Esophagus squamous epithelium (tissue), 5 donors: ENCODE measurements around the gene ERVK3-1. TPM values are rescaled to one million over a fixed set of nuclear protein-coding genes. Genes with fewer than 3 reads are reported as not detected.

Experiments used
- DNase-seq: peaks from one replicate; lab custom pipeline; 2025; lab: John Stamatoyannopoulos, UW
- H3K27ac ChIP-seq, 4 donors: fragments of 200-600 bp; sonication (generic); one replicate each; pipeline ENCODE4 v1.5.1; 2016 to 2019; ENCODE audit warnings: mild to moderate bottlenecking in 1 of 4
- H3K27me3 ChIP-seq, 4 donors: fragments of 200-600 bp; sonication (generic); 1 replicate in 3 of 4; 2 replicates in 1 of 4; pipeline versions ENCODE4 v1.5.1 to v1.6.0; 2017 to 2021; ENCODE audit warnings: antibody characterized with exemption in 1 of 4
- H3K36me3 ChIP-seq, 3 donors: fragments of 200-600 bp; sonication (generic); one replicate each; pipeline ENCODE4 v1.5.1; 2016 to 2019
- H3K4me1 ChIP-seq, 3 donors: fragments of 200-600 bp; sonication (generic); one replicate each; pipeline ENCODE4 v1.5.1; 2017 to 2019
- H3K4me3 ChIP-seq, 4 donors: fragments of 200-600 bp; sonication (generic); 1 replicate in 3 of 4; 2 replicates in 1 of 4; pipeline ENCODE4 v1.5.1; 2016 to 2019; ENCODE audit warnings: mild to moderate bottlenecking in 2 of 4, moderate library complexity in 1 of 4
- H3K9me3 ChIP-seq, 3 donors: fragments of 200-600 bp; sonication (generic); one replicate each; pipeline ENCODE4 v1.5.1; 2016 to 2019
- CTCF ChIP-seq, 6 experiments: fragments of 450-650 bp in 4 of 6; fragments of 200-600 bp in 2 of 6; sonication (generic) in 2 of 6; IDR thresholded peaks; one replicate each; pipeline ENCODE4 v1.5.1; 2016 to 2019; ENCODE audit warnings: antibody characterized with exemption in 6 of 6, mild to moderate bottlenecking in 4 of 6, moderate library complexity in 4 of 6
- POLR2A ChIP-seq, 4 donors: fragments of 450-650 bp; IDR thresholded peaks; one replicate each; pipeline ENCODE4 v1.6.1; 2017; ENCODE audit warnings: antibody characterized with exemption in 4 of 4, mild to moderate bottlenecking in 4 of 4, moderate library complexity in 3 of 4
- WGBS, 2 donors: methylation state at CpG; one replicate each; pipeline ENCODE4 v1.1.5; 2018; 5-methylcytosine and 5-hydroxymethylcytosine counted together
- intact Hi-C: fragments of 100-400 bp; cut with DNase I; formaldehyde crosslinking; loops from one replicate; pipeline ENCODE4 v1.15.0; 2022
- total RNA-seq, 4 donors: library from RNA; depleted of rRNA; stranded (reverse); fragments of >200 nt; gene quantifications; one replicate each; pipeline ENCODE4 v1.1.0, GENCODE V29; 2016
- donor health status: DM: yes; HTN: yes; CAD: no.

The ERVK3-1 gene
- total RNA-seq, 4 donors from 2014 or later = 24.7 to 42.0 (median 38.0) TPM

GRCh38 chr19:58325311-58326022, 20.3 kb downstream of the ERVK3-1 start:
- peak overlapping the region in 3 of 4 donors; percentile 85 to 97 (median 92) for H3K27ac ChIP-seq
- WGBS, 2 donors = 56 to 65% methylated on average over 6 of the region's 6 CpGs

GRCh38 chr19:58326501-58326913, 21.3 kb downstream of the ERVK3-1 start:
- intact Hi-C loops = no loop called here
- Histone ChIP-seq H3K36me3 (peaks cover 0 to 7% (median 0%) of the 10 kb centered on the region in 3 donors), H3K27ac (peak overlapping the region; percentile 85 to 98 (median 94)), H3K27me3 (no peaks in the 10 kb centered on the region), H3K4me1 (peaks cover 15 to 38% (median 21%) of the 10 kb centered on the region in 3 donors), H3K9me3 (no peaks in the 10 kb centered on the region), H3K4me3 (peak overlapping the region; percentile 64 to 96 (median 82))
- TF ChIP-seq CTCF (IDR thresholded peaks at IDR 0.05) = no peak
- no peak for TF ChIP-seq POLR2A (IDR thresholded peaks at IDR 0.05)
- WGBS, 2 donors = 5 to 6% methylated on average over 9 of the region's 9 CpGs
- DNase-seq = no peak

More at GRCh38 chr19:58325311-58326022, 20.3 kb downstream of the ERVK3-1 start:
- H3K9me3 ChIP-seq = no peaks in the 10 kb centered on the region
- H3K4me1 ChIP-seq = peaks cover 15 to 38% (median 21%) of the 10 kb centered on the region in 3 donors
- DNase-seq = no peak
- no peak for TF ChIP-seq CTCF (IDR thresholded peaks at IDR 0.05)
- no peak for TF ChIP-seq POLR2A (IDR thresholded peaks at IDR 0.05)
- intact Hi-C loops = no loop called here
- H3K27me3 ChIP-seq = no peaks in the 10 kb centered on the region
- H3K36me3 ChIP-seq = peaks cover 0 to 9% (median 0%) of the 10 kb centered on the region in 3 donors
- peak overlapping the region in 2 of 4 donors; percentile 68 to 96 for H3K4me3 ChIP-seq

DNA sequence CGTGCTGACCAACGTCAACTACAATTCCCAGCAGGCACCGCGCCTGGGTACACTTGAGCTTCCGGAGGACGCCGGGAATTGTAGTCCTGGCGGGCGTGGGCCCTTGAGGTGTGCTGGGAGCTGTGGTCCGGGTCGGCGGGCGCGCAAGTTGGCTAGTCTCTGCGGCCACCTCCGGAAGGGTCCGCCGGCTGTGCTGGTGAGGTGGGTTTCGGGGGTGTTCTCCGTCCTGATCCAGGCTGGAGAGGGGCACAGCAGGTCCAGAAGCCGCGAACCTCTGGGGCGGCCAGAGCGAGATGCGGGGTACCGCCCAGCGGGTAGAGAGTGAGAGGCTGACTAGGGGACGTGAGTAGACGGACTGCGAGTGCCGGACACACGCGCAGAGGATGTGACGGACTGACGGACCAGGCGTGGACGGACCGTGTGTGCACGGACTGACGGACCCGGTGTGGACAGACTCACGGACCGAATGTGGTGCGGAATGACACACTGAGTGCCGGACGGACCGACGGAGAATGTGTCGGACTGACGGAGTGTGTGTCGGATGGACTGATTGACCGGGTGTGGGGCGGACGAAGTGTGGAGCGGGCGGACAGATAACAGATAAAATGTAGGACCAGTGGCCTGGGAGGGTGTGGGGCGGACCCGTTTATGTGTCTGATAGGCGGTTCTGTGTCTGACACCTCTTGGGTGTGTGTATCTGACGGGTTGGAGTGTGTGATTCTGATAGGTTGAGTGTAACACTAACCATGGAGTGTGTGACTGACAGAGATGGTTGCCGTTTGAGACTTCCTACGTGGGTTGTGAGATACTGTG, 21.9 kb downstream of the ERVK3-1 start, which contains the start of gene ZSCAN22:
Gene ZSCAN22 (plus strand): TSS at position 81 of the 813 bp plus-strand sequence. CDS start 7,809 bp downstream, outside the sequence.
- intact Hi-C loops = no loop called here
- peak; percentile 83 for DNase-seq

GRCh38 chr19:58328999-58329398, 23.8 kb downstream of the ERVK3-1 start:
- intact Hi-C loops = no loop called here
- WGBS, 2 donors = 65 to 76% methylated on average over 10 of the region's 10 CpGs
- H3K4me1 ChIP-seq = peaks cover 15 to 38% (median 21%) of the 10 kb centered on the region in 3 donors
- TF ChIP-seq CTCF (IDR thresholded peaks at IDR 0.05) = no peak
- no peak for TF ChIP-seq POLR2A (IDR thresholded peaks at IDR 0.05)
- no peaks in the 10 kb centered on the region for H3K9me3 ChIP-seq
- no peak overlapping the region for H3K4me3 ChIP-seq
- H3K36me3 ChIP-seq = no peaks in the 10 kb centered on the region
- H3K27ac ChIP-seq = no peak overlapping the region
- DNase-seq = no peak
- no peaks in the 10 kb centered on the region for H3K27me3 ChIP-seq

More for the DNA sequence above, 21.9 kb downstream of the ERVK3-1 start, which contains the start of gene ZSCAN22:
- Histone ChIP-seq H3K4me3 (peak within 1 kb of the TSS; percentile 64 to 96 (median 82)), H3K27me3 (no peaks in the 10 kb centered on the region), H3K27ac (peak within 1 kb of the TSS; percentile 85 to 98 (median 94)), H3K4me1 (peaks cover 15 to 38% (median 21%) of the 10 kb centered on the region in 3 donors), H3K36me3 (peaks cover 0 to 1% (median 0%) of the 10 kb centered on the region in 3 donors), H3K9me3 (no peaks in the 10 kb centered on the region)
- TF ChIP-seq CTCF (IDR thresholded peaks at IDR 0.05) (peak in 1 of 6 experiments; percentile 3), POLR2A (IDR thresholded peaks at IDR 0.05) (peak in 1 of 4 donors; percentile 56)
- WGBS, 2 donors = 0% methylated on average over 16 to 43 of the region's 62 CpGs
